ENCODE results near the gene AKAP11.

DNA sequence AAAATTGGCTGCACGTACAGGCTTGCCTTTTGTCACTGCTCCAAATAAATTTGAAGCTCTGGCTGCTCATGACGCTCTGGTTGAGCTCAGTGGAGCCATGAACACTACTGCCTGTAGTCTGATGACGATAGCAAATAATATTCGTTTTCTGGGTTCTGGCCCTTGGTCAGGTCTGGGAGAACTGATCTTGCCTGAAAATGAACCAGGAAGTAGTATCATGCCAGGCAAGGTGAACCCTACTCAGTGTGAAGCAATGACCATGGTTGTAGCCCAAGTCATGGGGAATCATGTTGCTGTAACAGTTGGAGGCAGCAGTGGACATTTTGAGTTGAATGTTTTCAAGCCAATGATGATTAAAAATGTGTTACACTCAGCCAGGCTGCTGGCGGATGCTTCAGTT is 16.1 kb upstream of the AKAP11 start:
- TF ChIP-seq EZH2phosphoT487 (IDR thresholded peaks at IDR 0.05; ENCODE audit: low read length) = no peak
- TF ChIP-seq, protein P1, sequence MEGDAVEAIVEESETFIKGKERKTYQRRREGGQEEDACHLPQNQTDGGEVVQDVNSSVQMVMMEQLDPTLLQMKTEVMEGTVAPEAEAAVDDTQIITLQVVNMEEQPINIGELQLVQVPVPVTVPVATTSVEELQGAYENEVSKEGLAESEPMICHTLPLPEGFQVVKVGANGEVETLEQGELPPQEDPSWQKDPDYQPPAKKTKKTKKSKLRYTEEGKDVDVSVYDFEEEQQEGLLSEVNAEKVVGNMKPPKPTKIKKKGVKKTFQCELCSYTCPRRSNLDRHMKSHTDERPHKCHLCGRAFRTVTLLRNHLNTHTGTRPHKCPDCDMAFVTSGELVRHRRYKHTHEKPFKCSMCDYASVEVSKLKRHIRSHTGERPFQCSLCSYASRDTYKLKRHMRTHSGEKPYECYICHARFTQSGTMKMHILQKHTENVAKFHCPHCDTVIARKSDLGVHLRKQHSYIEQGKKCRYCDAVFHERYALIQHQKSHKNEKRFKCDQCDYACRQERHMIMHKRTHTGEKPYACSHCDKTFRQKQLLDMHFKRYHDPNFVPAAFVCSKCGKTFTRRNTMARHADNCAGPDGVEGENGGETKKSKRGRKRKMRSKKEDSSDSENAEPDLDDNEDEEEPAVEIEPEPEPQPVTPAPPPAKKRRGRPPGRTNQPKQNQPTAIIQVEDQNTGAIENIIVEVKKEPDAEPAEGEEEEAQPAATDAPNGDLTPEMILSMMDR (IDR thresholded peaks at IDR 0.05; ENCODE audit: low read length) = no peak
